HG03442 (cell line): ENCODE measurements around the gene RASSF8.

Experiments used
- ATAC-seq: cut with Tn5 transposase; IDR thresholded peaks from one replicate; pipeline ENCODE4 v1.9.1; 2021; ENCODE audit warnings: mild to moderate bottlenecking, moderate library complexity; ENCODE audit not compliant: unreplicated experiment

The RASSF8 gene

GRCh38 chr12:25960961-25961360 lies 2.5 kb downstream of the RASSF8 start:
- no peak for ATAC-seq

GRCh38 chr12:25962932-25963525 lies 4.5 kb downstream of the RASSF8 start:
- no peak for ATAC-seq

GRCh38 chr12:25965682-25966081 lies 7.2 kb downstream of the RASSF8 start:
- no peak for ATAC-seq

GRCh38 chr12:25970082-25970481 lies 11.6 kb downstream of the RASSF8 start:
- ATAC-seq = no peak

GRCh38 chr12:25970916-25971653 lies 12.6 kb downstream of the RASSF8 start:
- ATAC-seq = no peak

- ATAC-seq = no peak
Measured at GRCh38 chr12:25971654-25972041, 13.2 kb downstream of the RASSF8 start.

GRCh38 chr12:25972783-25973182 lies 14.3 kb downstream of the RASSF8 start:
- no peak for ATAC-seq

- ATAC-seq = no peak
Measured at GRCh38 chr12:25975179-25975578, 16.7 kb downstream of the RASSF8 start.

GRCh38 chr12:25975682-25976081 lies 17.2 kb downstream of the RASSF8 start:
- ATAC-seq = no peak

GRCh38 chr12:25976289-25976688 lies 17.8 kb downstream of the RASSF8 start:
- ATAC-seq = no peak

GRCh38 chr12:25977047-25977446 lies 18.6 kb downstream of the RASSF8 start:
- no peak for ATAC-seq

- no peak for ATAC-seq
Measured at GRCh38 chr12:25979059-25979458, 20.6 kb downstream of the RASSF8 start.

GRCh38 chr12:25979563-25979962 lies 21.1 kb downstream of the RASSF8 start:
- no peak for ATAC-seq

- no peak for ATAC-seq
Measured at GRCh38 chr12:25980035-25980434, 21.6 kb downstream of the RASSF8 start.

GRCh38 chr12:25981597-25981996 lies 23.1 kb downstream of the RASSF8 start:
- ATAC-seq = no peak

GRCh38 chr12:25982416-25982815 lies 23.9 kb downstream of the RASSF8 start:
- ATAC-seq = no peak

GRCh38 chr12:25983625-25984024 lies 25.1 kb downstream of the RASSF8 start:
- no peak for ATAC-seq

GRCh38 chr12:25984759-25985158 lies 26.3 kb downstream of the RASSF8 start:
- ATAC-seq = no peak

- no peak for ATAC-seq
Measured at GRCh38 chr12:25985316-25986175, 27.1 kb downstream of the RASSF8 start.

GRCh38 chr12:25986180-25986579 lies 27.7 kb downstream of the RASSF8 start:
- no peak for ATAC-seq

GRCh38 chr12:25988505-25988904 lies 30.0 kb downstream of the RASSF8 start:
- ATAC-seq = no peak

- ATAC-seq = no peak
Measured at GRCh38 chr12:25990495-25990894, 32.0 kb downstream of the RASSF8 start.
